ES-I3 (cell line): Measurements from ENCODE around the gene ZNF607.
"Not testable (repeated sequence)": the region's sequence is repeated elsewhere in the genome, so short reads cannot be mapped to it uniquely, and the experiment has no call there.

ENCODE experiments used
- H3K36me3 ChIP-seq: 2 replicates; pipeline ENCODE4 v1.6.1; 2013; ENCODE audit warnings: mild to moderate bottlenecking, low read length, control low read depth, moderate library complexity; ENCODE audit not compliant: insufficient read depth
- H3K4me1 ChIP-seq: 2 replicates; pipeline ENCODE4 v1.6.1; 2013; ENCODE audit warnings: mild to moderate bottlenecking, control low read depth, low read length; ENCODE audit not compliant: insufficient read depth
- H3K9ac ChIP-seq: 2 replicates; pipeline ENCODE4 v1.6.1; 2013; ENCODE audit warnings: low read depth, mild to moderate bottlenecking, low read length, moderate library complexity
- H3K9me3 ChIP-seq: 2 replicates; pipeline ENCODE4 v1.6.1; 2013; ENCODE audit warnings: mild to moderate bottlenecking, low read length, moderate library complexity; ENCODE audit not compliant: control insufficient read depth, insufficient read depth

The ZNF607 gene

GRCh38 chr19:37683520-37683919 is 36.0 kb downstream of the ZNF607 start:
- Histone ChIP-seq H3K9ac (no peak overlapping the region), H3K9me3 (peaks cover 4% of the 10 kb centered on the region; the same call in 1 of the 2 replicates), H3K36me3 (no peaks in the 10 kb centered on the region), H3K4me1 (no peaks in the 10 kb centered on the region)

- Histone ChIP-seq H3K9me3 (peaks cover 18% of the 10 kb centered on the region), H3K36me3 (no peaks in the 10 kb centered on the region), H3K9ac (no peak overlapping the region), H3K4me1 (no peaks in the 10 kb centered on the region)
Observed at GRCh38 chr19:37669450-37669914, 50.1 kb downstream of the ZNF607 start.

DNA sequence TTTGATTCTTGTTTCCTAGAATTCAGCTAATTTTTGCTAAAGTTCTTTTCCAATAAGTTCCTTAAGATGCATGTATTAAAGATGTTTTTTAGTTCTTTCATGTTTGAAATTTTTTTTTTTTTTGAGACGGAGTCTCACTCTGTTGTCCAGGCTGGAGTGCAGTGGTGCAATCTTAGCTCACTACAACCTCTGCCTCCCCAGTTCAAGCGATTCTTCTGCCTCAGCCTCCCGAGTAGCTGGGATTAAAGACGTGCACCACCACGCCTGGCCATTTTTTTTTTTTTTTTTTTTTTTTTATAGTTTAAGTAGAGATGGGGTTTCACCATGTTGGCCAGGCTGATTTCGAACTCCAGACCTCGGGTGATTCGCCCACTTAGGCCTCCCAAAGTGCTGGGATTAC is 62.4 kb downstream of the ZNF607 start:
- not testable (repeated sequence) for H3K9me3 ChIP-seq, H3K36me3 ChIP-seq, H3K4me1 ChIP-seq, H3K9ac ChIP-seq

- Histone ChIP-seq H3K4me1 (no peaks in the 10 kb centered on the region), H3K9ac (peak overlapping the region; percentile 91), H3K36me3 (no peaks in the 10 kb centered on the region), H3K9me3 (no peaks in the 10 kb centered on the region)
Observed at GRCh38 chr19:37655689-37656371, 63.7 kb downstream of the ZNF607 start.

DNA sequence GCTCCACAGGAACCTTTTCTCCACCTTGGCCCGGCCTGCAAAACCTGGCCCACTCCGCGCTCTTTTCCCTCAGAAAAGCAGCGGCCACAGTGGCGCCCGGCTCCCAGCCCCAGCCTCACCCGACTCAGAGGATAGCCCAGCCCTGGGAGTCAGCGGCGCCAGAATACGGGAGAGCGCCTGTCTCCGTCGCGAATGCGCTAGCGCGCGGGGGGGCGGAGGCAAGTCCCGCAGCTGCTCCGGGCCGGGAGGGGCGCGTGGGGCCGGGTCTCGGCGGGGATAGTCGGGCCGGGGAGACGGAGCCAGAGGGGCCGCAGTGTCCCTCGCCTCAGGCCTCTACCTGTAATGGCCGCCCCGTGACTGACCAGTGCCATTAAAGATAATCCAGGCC is 64.3 kb downstream of the ZNF607 start, which contains the start of gene ZFP30:
Gene ZFP30 (minus strand): TSS at position 165 of the 388 bp plus-strand sequence. CDS start 7,643 bp downstream, outside the sequence.
- H3K9me3 ChIP-seq, result no peaks in the 10 kb centered on the region
- H3K9ac ChIP-seq, result peak within 1 kb of the TSS; percentile 91
- H3K4me1 ChIP-seq, result no peaks in the 10 kb centered on the region
- H3K36me3 ChIP-seq, result no peaks in the 10 kb centered on the region

DNA sequence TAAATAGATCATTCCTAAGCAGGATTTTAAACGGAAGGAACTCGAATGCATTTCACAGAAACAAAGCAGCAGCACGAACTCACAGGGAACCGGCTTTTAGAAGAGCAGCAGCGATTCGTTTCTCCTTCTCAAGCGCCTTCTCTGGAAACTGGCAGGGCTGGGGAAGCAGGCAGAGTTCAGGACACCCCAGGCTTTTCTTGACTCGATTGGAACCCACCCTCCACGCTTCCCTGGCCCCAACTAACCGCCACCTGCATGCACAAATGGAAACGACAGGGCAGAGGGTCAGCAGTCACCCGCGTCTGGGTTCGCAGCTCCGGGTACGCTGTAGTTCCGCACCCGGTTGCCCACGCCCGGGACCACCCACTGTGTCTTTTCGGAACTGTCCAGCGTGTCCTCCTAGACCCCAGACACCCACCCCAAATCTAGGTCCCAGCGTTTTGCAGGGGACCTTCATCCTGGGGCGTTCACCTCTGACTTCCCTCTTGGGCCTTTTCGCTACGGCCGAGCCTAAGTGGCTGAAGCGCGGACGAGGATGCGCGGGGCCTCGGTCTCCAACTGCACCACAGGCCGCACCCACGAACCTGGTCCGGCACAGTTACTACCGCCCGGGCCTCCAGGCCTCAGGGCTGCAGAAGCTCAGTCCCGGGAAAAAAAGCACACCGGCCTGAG is 64.8 kb downstream of the ZNF607 start:
- no peaks in the 10 kb centered on the region for H3K36me3 ChIP-seq
- peak overlapping the region; percentile 91 for H3K9ac ChIP-seq
- H3K9me3 ChIP-seq, result no peaks in the 10 kb centered on the region

GRCh38 chr19:37654118-37654517 is 65.4 kb downstream of the ZNF607 start:
- Histone ChIP-seq H3K9ac (peak overlapping the region; percentile 91), H3K36me3 (no peaks in the 10 kb centered on the region), H3K4me1 (no peaks in the 10 kb centered on the region), H3K9me3 (no peaks in the 10 kb centered on the region)

More for the DNA sequence above, 64.8 kb downstream of the ZNF607 start:
- no peaks in the 10 kb centered on the region for H3K4me1 ChIP-seq
